Body of pancreas (tissue), 4 donors: ENCODE results near the gene RAPH1.

Experiments used
- CTCF ChIP-seq, 7 experiments: fragments of 450-650 bp in 4 of 7; fragments of 200-600 bp in 3 of 7; sonication (generic) in 3 of 7; IDR thresholded peaks; one replicate each; pipeline ENCODE4 v1.5.1; 2016 to 2019; ENCODE audit warnings: antibody characterized with exemption in 7 of 7
- POLR2A ChIP-seq, 3 donors: fragments of 450-650 bp; IDR thresholded peaks; one replicate each; pipeline ENCODE4 v1.6.1; 2016; ENCODE audit warnings: antibody characterized with exemption in 3 of 3, mild to moderate bottlenecking in 2 of 3

GRCh38 chr2:203566161-203566560 lies 31.1 kb upstream of the RAPH1 start:
- TF ChIP-seq POLR2A (IDR thresholded peaks at IDR 0.05) (no peak), CTCF (IDR thresholded peaks at IDR 0.05) (no peak)
